ENCODE data around the gene BANP.
"Not testable (repeated sequence)": the region's sequence is repeated elsewhere in the genome, so short reads cannot be mapped to it uniquely, and the experiment has no call there.

DNA sequence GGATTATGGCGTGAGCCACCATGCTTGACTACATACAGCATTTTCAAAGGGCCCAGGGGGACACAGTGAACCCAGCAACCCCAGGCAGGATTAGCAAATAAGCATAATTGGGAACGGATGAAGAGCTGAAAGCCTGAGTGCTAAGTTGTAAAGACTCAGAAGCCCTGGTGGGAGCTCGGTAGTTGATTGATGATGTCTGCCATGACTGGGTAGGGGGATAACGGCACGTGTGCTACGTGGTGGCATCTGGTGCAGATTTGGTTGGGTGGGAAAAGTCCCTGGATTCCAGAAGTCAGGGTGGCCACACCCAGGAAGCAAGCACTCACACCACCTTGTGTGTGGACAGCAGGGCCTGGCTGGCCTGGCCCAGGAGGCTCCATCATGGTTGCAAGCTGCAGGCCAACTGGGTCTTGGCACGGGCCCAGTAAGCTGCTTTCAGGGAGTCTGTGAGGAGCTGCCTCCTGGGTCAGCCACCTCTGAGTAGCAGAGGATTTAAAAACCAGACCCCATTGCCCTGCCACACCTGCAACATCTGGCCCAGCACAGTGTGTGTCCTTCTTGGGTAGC, 154.4 kb downstream of the BANP start:
- TF ChIP-seq, protein P1, sequence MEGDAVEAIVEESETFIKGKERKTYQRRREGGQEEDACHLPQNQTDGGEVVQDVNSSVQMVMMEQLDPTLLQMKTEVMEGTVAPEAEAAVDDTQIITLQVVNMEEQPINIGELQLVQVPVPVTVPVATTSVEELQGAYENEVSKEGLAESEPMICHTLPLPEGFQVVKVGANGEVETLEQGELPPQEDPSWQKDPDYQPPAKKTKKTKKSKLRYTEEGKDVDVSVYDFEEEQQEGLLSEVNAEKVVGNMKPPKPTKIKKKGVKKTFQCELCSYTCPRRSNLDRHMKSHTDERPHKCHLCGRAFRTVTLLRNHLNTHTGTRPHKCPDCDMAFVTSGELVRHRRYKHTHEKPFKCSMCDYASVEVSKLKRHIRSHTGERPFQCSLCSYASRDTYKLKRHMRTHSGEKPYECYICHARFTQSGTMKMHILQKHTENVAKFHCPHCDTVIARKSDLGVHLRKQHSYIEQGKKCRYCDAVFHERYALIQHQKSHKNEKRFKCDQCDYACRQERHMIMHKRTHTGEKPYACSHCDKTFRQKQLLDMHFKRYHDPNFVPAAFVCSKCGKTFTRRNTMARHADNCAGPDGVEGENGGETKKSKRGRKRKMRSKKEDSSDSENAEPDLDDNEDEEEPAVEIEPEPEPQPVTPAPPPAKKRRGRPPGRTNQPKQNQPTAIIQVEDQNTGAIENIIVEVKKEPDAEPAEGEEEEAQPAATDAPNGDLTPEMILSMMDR (IDR thresholded peaks at IDR 0.05) = not testable (repeated sequence)
- TF ChIP-seq EZH2 (IDR thresholded peaks at IDR 0.05) = not testable (repeated sequence)

Data from neural progenitor cell (in vitro differentiated cells).